ENCODE results near the gene ABCA13. TPM values are rescaled to one million over a fixed set of nuclear protein-coding genes. Genes with fewer than 3 reads are reported as not detected.

Gene ABCA13
- total RNA-seq, 3 donors from 2014 or later: 0.43 to 1.6 (median 1.1) TPM

- no peak for TF ChIP-seq CTCF (IDR thresholded peaks at IDR 0.05)
Observed at GRCh38 chr7:48505051-48505450, 333.8 kb downstream of the ABCA13 start.

GRCh38 chr7:48505466-48505865, 334.2 kb downstream of the ABCA13 start:
- ATAC-seq (no peak), DNase-seq (no peak)
- intact Hi-C loops (cut with DNase I, micrococcal nuclease): no loop called here
- Histone ChIP-seq H3K4me1 (ENCODE audit: low read depth) (no peaks in the 10 kb centered on the region), H3K36me3 (ENCODE audit: low read depth) (no peaks in the 10 kb centered on the region), H3K9me3 (no peaks in the 10 kb centered on the region), H3K4me3 (no peak overlapping the region)
- no peak for TF ChIP-seq CTCF (IDR thresholded peaks at IDR 0.05)

More at GRCh38 chr7:48505051-48505450, 333.8 kb downstream of the ABCA13 start:
- DNase-seq: no peak
- no peak for ATAC-seq
- Histone ChIP-seq H3K9me3 (no peaks in the 10 kb centered on the region), H3K4me1 (ENCODE audit: low read depth) (no peaks in the 10 kb centered on the region), H3K36me3 (ENCODE audit: low read depth) (no peaks in the 10 kb centered on the region), H3K4me3 (no peak overlapping the region)
- intact Hi-C loops (cut with DNase I, micrococcal nuclease): no loop called here

GRCh38 chr7:48506569-48506968, 335.3 kb downstream of the ABCA13 start:
- Histone ChIP-seq H3K4me3 (no peak overlapping the region), H3K36me3 (ENCODE audit: low read depth) (no peaks in the 10 kb centered on the region)
- intact Hi-C loops (cut with DNase I, micrococcal nuclease): no loop called here

GRCh38 chr7:48511080-48511479, 339.8 kb downstream of the ABCA13 start:
- H3K9me3 ChIP-seq: no peaks in the 10 kb centered on the region
- no peak overlapping the region for H3K4me3 ChIP-seq
- DNase-seq (no peak), ATAC-seq (no peak)
- H3K36me3 ChIP-seq (ENCODE audit: low read depth): no peaks in the 10 kb centered on the region
- intact Hi-C loops (cut with DNase I, micrococcal nuclease): no loop called here
- no peak for TF ChIP-seq CTCF (IDR thresholded peaks at IDR 0.05)
- no peaks in the 10 kb centered on the region for H3K4me1 ChIP-seq (ENCODE audit: low read depth)

More at GRCh38 chr7:48506569-48506968, 335.3 kb downstream of the ABCA13 start:
- ATAC-seq: no peak
- H3K9me3 ChIP-seq: no peaks in the 10 kb centered on the region
- no peak for TF ChIP-seq CTCF (IDR thresholded peaks at IDR 0.05)
- no peak for DNase-seq
- H3K4me1 ChIP-seq (ENCODE audit: low read depth): no peaks in the 10 kb centered on the region

GRCh38 chr7:48512892-48513291, 341.6 kb downstream of the ABCA13 start:
- no peaks in the 10 kb centered on the region for H3K36me3 ChIP-seq (ENCODE audit: low read depth)
- ATAC-seq (no peak), DNase-seq (no peak)
- no peak overlapping the region for H3K4me3 ChIP-seq
- no peaks in the 10 kb centered on the region for H3K4me1 ChIP-seq (ENCODE audit: low read depth)
- intact Hi-C loops (cut with DNase I, micrococcal nuclease): no loop called here
- no peak for TF ChIP-seq CTCF (IDR thresholded peaks at IDR 0.05)
- no peaks in the 10 kb centered on the region for H3K9me3 ChIP-seq

- intact Hi-C loops (cut with DNase I, micrococcal nuclease): no loop called here
- TF ChIP-seq CTCF (IDR thresholded peaks at IDR 0.05): no peak
- Histone ChIP-seq H3K9me3 (no peaks in the 10 kb centered on the region), H3K4me1 (ENCODE audit: low read depth) (no peaks in the 10 kb centered on the region), H3K4me3 (no peak overlapping the region), H3K36me3 (ENCODE audit: low read depth) (no peaks in the 10 kb centered on the region)
- ATAC-seq: no peak
- DNase-seq: no peak
Observed at GRCh38 chr7:48515171-48515570, 343.9 kb downstream of the ABCA13 start.
